Mesendoderm (in vitro differentiated cells): ENCODE results near the gene NCAPH2.
A peak's percentile ranks its signal among the peaks of the same experiment; 100 is the strongest.

Experiments
- DNase-seq: peaks from one replicate; pipeline ENCODE4 v3.0.0; 2013
- H2AK5ac ChIP-seq: 2 replicates; pipeline ENCODE4 v1.6.1; 2013; ENCODE audit warnings: low read length, inconsistent platforms
- H2BK120ac ChIP-seq: 2 replicates; pipeline ENCODE4 v1.6.1; 2013; ENCODE audit warnings: low read depth, mild to moderate bottlenecking, low read length, moderate library complexity, mixed read lengths
- H2BK15ac ChIP-seq: replicated peaks from 2 replicates; pipeline ENCODE4 v1.6.1; 2013; ENCODE audit warnings: low read depth, mild to moderate bottlenecking, moderate library complexity
- H2BK5ac ChIP-seq: 2 replicates; pipeline ENCODE4 v1.6.1; 2013; ENCODE audit warnings: low read length, inconsistent platforms
- H3K18ac ChIP-seq: 2 replicates; pipeline ENCODE4 v1.6.1; 2013; ENCODE audit warnings: mild to moderate bottlenecking, low read length, mixed read lengths
- H3K23ac ChIP-seq: one replicate; pipeline ENCODE4 v1.6.1; 2013; ENCODE audit warnings: low read length
- H3K27ac ChIP-seq: 2 replicates; pipeline ENCODE4 v1.5.1; 2013; ENCODE audit warnings: low read depth, mild to moderate bottlenecking, inconsistent platforms, low read length, moderate library complexity
- H3K27me3 ChIP-seq: 2 replicates; pipeline ENCODE4 v1.6.1; 2013; ENCODE audit warnings: low read length, control low read depth, mild to moderate bottlenecking, inconsistent platforms; ENCODE audit not compliant: insufficient read depth, poor library complexity
- H3K36me3 ChIP-seq: 2 replicates; pipeline ENCODE4 v1.6.1; 2013; ENCODE audit warnings: low read length, inconsistent platforms; ENCODE audit not compliant: control insufficient read depth, insufficient read depth
- H3K4ac ChIP-seq: one replicate; pipeline ENCODE4 v1.6.1; 2013; ENCODE audit warnings: low read depth, mild to moderate bottlenecking, low read length, moderate library complexity
- H3K4me1 ChIP-seq: 2 replicates; pipeline ENCODE4 v1.6.1; 2013; ENCODE audit warnings: low read depth, low read length, inconsistent platforms; ENCODE audit not compliant: control insufficient read depth
- H3K4me2 ChIP-seq: 2 replicates; pipeline ENCODE4 v1.6.1; 2013; ENCODE audit warnings: low read length
- H3K4me3 ChIP-seq: 2 replicates; pipeline ENCODE4 v1.5.1; 2013; ENCODE audit warnings: mild to moderate bottlenecking, low read length
- H3K56ac ChIP-seq: one replicate; pipeline ENCODE4 v1.6.1; 2013; ENCODE audit warnings: low read length
- H3K79me1 ChIP-seq: 2 replicates; pipeline ENCODE4 v1.6.1; 2013; ENCODE audit warnings: low read length, inconsistent platforms
- H3K79me2 ChIP-seq: 2 replicates; pipeline ENCODE4 v1.6.1; 2013; ENCODE audit warnings: mild to moderate bottlenecking, low read length; ENCODE audit not compliant: control insufficient read depth, insufficient read depth
- H3K9ac ChIP-seq: 2 replicates; pipeline ENCODE4 v1.6.1; 2013; ENCODE audit warnings: low read length, inconsistent platforms
- H4K5ac ChIP-seq: one replicate; pipeline ENCODE4 v1.6.1; 2013; ENCODE audit warnings: low read length
- H4K8ac ChIP-seq: one replicate; pipeline ENCODE4 v1.6.1; 2013; ENCODE audit warnings: low read depth, mild to moderate bottlenecking, control low read depth, low read length, moderate library complexity
- WGBS: extraction: QIAGEN DNeasy Blood & Tissue Kit; methylation state at CpG from one replicate; pipeline ENCODE4 v1.1.7; 2013; ENCODE audit warnings: low lambda C conversion rate, missing lambda C conversion rate; ENCODE audit not compliant: insufficient coverage; ENCODE audit errors: extremely low coverage; 5-methylcytosine and 5-hydroxymethylcytosine counted together

NCAPH2 gene

GRCh38 chr22:50467773-50468440 is 40.1 kb upstream of the NCAPH2 start:
- H3K9ac ChIP-seq = no peak overlapping the region
- peaks cover 23% of the 10 kb centered on the region for H3K79me1 ChIP-seq
- H3K27me3 ChIP-seq = no peaks in the 10 kb centered on the region
- H2BK5ac ChIP-seq = no peak overlapping the region
- H3K79me2 ChIP-seq = peaks cover 42% of the 10 kb centered on the region
- no peak overlapping the region for H3K27ac ChIP-seq
- no peak overlapping the region for H3K56ac ChIP-seq
- H3K18ac ChIP-seq = no peak overlapping the region
- no peak overlapping the region for H4K8ac ChIP-seq
- no CpG with 5 or more reads among the region's 22 CpGs for WGBS
- no peak overlapping the region for H2BK120ac ChIP-seq
- no peak overlapping the region for H2BK15ac ChIP-seq
- H3K36me3 ChIP-seq = peaks cover 9% of the 10 kb centered on the region
- no peak overlapping the region for H3K4me2 ChIP-seq
- no peak for DNase-seq
- H3K4me3 ChIP-seq = no peak overlapping the region
- H2AK5ac ChIP-seq = no peak overlapping the region
- no peak overlapping the region for H3K23ac ChIP-seq
- no peak overlapping the region for H3K4ac ChIP-seq
- no peak overlapping the region for H4K5ac ChIP-seq
- peaks cover 12% of the 10 kb centered on the region for H3K4me1 ChIP-seq

- no peak overlapping the region for H4K8ac ChIP-seq
- peaks cover 6% of the 10 kb centered on the region for H3K36me3 ChIP-seq
- H3K4ac ChIP-seq = no peak overlapping the region
- H3K27ac ChIP-seq = no peak overlapping the region
- no peak overlapping the region for H2BK120ac ChIP-seq
- no peak overlapping the region for H2BK5ac ChIP-seq
- no peak overlapping the region for H4K5ac ChIP-seq
- no peak overlapping the region for H3K4me3 ChIP-seq
- peaks cover 49% of the 10 kb centered on the region for H3K79me2 ChIP-seq
- DNase-seq = no peak
- H3K9ac ChIP-seq = no peak overlapping the region
- peaks cover 12% of the 10 kb centered on the region for H3K4me1 ChIP-seq
- peaks cover 28% of the 10 kb centered on the region for H3K79me1 ChIP-seq
- no CpG with 5 or more reads among the region's 8 CpGs for WGBS
- no peak overlapping the region for H2AK5ac ChIP-seq
- no peak overlapping the region for H3K18ac ChIP-seq
- no peak overlapping the region for H2BK15ac ChIP-seq
- no peak overlapping the region for H3K23ac ChIP-seq
- no peak overlapping the region for H3K56ac ChIP-seq
- H3K4me2 ChIP-seq = no peak overlapping the region
- no peaks in the 10 kb centered on the region for H3K27me3 ChIP-seq
These were observed 39.4 kb upstream of the NCAPH2 start for GRCh38 chr22:50468626-50469025.

GRCh38 chr22:50469377-50470305 is 38.4 kb upstream of the NCAPH2 start:
- Histone ChIP-seq H3K23ac (no peak overlapping the region), H3K27me3 (no peaks in the 10 kb centered on the region), H3K4me2 (no peak overlapping the region), H3K4me1 (peaks cover 12% of the 10 kb centered on the region), H4K8ac (no peak overlapping the region), H3K27ac (no peak overlapping the region), H2AK5ac (no peak overlapping the region), H3K4ac (no peak overlapping the region), H4K5ac (no peak overlapping the region), H2BK5ac (no peak overlapping the region), H3K56ac (peak overlapping the region; percentile 50), H3K18ac (no peak overlapping the region), H3K4me3 (no peak overlapping the region), H3K9ac (peak overlapping the region; percentile 36), H3K79me2 (peaks cover 56% of the 10 kb centered on the region), H3K79me1 (peaks cover 32% of the 10 kb centered on the region), H3K36me3 (peaks cover 6% of the 10 kb centered on the region), H2BK120ac (no peak overlapping the region), H2BK15ac (no peak overlapping the region)
- peak; percentile 80 for DNase-seq
- no CpG with 5 or more reads among the region's 25 CpGs for WGBS

- H3K27me3 ChIP-seq = no peaks in the 10 kb centered on the region
- DNase-seq = no peak
- WGBS = no CpG with 5 or more reads among the region's 6 CpGs
These were observed 37.5 kb upstream of the NCAPH2 start for GRCh38 chr22:50470491-50470890.

GRCh38 chr22:50471197-50471847 is 36.7 kb upstream of the NCAPH2 start:
- Histone ChIP-seq H2BK5ac (no peak overlapping the region), H3K79me2 (peaks cover 56% of the 10 kb centered on the region), H3K56ac (no peak overlapping the region), H3K23ac (no peak overlapping the region), H3K4me3 (no peak overlapping the region), H4K8ac (no peak overlapping the region), H3K4ac (no peak overlapping the region), H2BK15ac (no peak overlapping the region), H3K36me3 (peaks cover 2% of the 10 kb centered on the region), H2AK5ac (no peak overlapping the region), H3K4me2 (no peak overlapping the region), H3K79me1 (peaks cover 32% of the 10 kb centered on the region), H3K9ac (no peak overlapping the region), H2BK120ac (no peak overlapping the region), H3K4me1 (peaks cover 15% of the 10 kb centered on the region), H3K27ac (no peak overlapping the region), H3K27me3 (no peaks in the 10 kb centered on the region), H3K18ac (no peak overlapping the region), H4K5ac (no peak overlapping the region)
- DNase-seq = no peak
- no CpG with 5 or more reads among the region's 21 CpGs for WGBS

More at GRCh38 chr22:50470491-50470890, 37.5 kb upstream of the NCAPH2 start:
- H2BK15ac ChIP-seq = no peak overlapping the region
- H4K8ac ChIP-seq = no peak overlapping the region
- peaks cover 6% of the 10 kb centered on the region for H3K36me3 ChIP-seq
- no peak overlapping the region for H2BK120ac ChIP-seq
- H4K5ac ChIP-seq = no peak overlapping the region
- no peak overlapping the region for H3K4me2 ChIP-seq
- peaks cover 15% of the 10 kb centered on the region for H3K4me1 ChIP-seq
- H2BK5ac ChIP-seq = no peak overlapping the region
- no peak overlapping the region for H3K18ac ChIP-seq
- no peak overlapping the region for H3K4me3 ChIP-seq
- H2AK5ac ChIP-seq = no peak overlapping the region
- no peak overlapping the region for H3K27ac ChIP-seq
- peaks cover 32% of the 10 kb centered on the region for H3K79me1 ChIP-seq
- no peak overlapping the region for H3K23ac ChIP-seq
- H3K4ac ChIP-seq = no peak overlapping the region
- H3K56ac ChIP-seq = no peak overlapping the region
- H3K79me2 ChIP-seq = peaks cover 56% of the 10 kb centered on the region
- no peak overlapping the region for H3K9ac ChIP-seq
